Fibroblast of the conjunctiva (primary cell): ENCODE data around the gene FOXP1.
A peak's percentile ranks its signal among the peaks of the same experiment; 100 is the strongest.

ENCODE experiments used
- DNase-seq: peaks from one replicate; pipeline ENCODE4 v3.0.0-alpha.2; 2010; ENCODE audit warnings: low read depth

FOXP1 gene

GRCh38 chr3:71583566-71584393 is at the start of gene FOXP1:
Gene FOXP1, minus strand, starts transcription at chr3:71583728. Its CDS starts 385,347 bp downstream, at chr3:71198381.
- DNase-seq: no peak

- DNase-seq: no peak
These were observed 46.2 kb upstream of the FOXP1 start for GRCh38 chr3:71629711-71630110.

- peak; percentile 36 for DNase-seq
These were observed 45.8 kb upstream of the FOXP1 start for GRCh38 chr3:71629289-71629688.

- DNase-seq: no peak
These were observed 45.0 kb upstream of the FOXP1 start for GRCh38 chr3:71628522-71628921.

- DNase-seq: no peak
These were observed 42.1 kb upstream of the FOXP1 start for GRCh38 chr3:71625676-71626075.

GRCh38 chr3:71621825-71622537 is 38.5 kb upstream of the FOXP1 start:
- DNase-seq: no peak

- DNase-seq: no peak
These were observed 35.0 kb upstream of the FOXP1 start for GRCh38 chr3:71618538-71618937.

- no peak for DNase-seq
These were observed 33.1 kb upstream of the FOXP1 start for GRCh38 chr3:71616571-71617021.

GRCh38 chr3:71614869-71615268 is 31.3 kb upstream of the FOXP1 start:
- DNase-seq: no peak

GRCh38 chr3:71614426-71614825 is 30.9 kb upstream of the FOXP1 start:
- DNase-seq: no peak

- no peak for DNase-seq
These were observed 27.6 kb upstream of the FOXP1 start for GRCh38 chr3:71611099-71611498.

- no peak for DNase-seq
These were observed 23.8 kb upstream of the FOXP1 start for GRCh38 chr3:71607364-71607763.

GRCh38 chr3:71606582-71606981 is 23.1 kb upstream of the FOXP1 start:
- no peak for DNase-seq

GRCh38 chr3:71602256-71602655 is 18.7 kb upstream of the FOXP1 start:
- no peak for DNase-seq

GRCh38 chr3:71601811-71602210 is 18.3 kb upstream of the FOXP1 start:
- DNase-seq: no peak

- no peak for DNase-seq
These were observed 17.2 kb upstream of the FOXP1 start for GRCh38 chr3:71600646-71601288.

- no peak for DNase-seq
These were observed 15.9 kb upstream of the FOXP1 start for GRCh38 chr3:71599416-71599815.

- DNase-seq: no peak
These were observed 14.8 kb upstream of the FOXP1 start for GRCh38 chr3:71598292-71598691.

GRCh38 chr3:71597286-71597685 is 13.8 kb upstream of the FOXP1 start:
- no peak for DNase-seq

- DNase-seq: no peak
These were observed 9.6 kb upstream of the FOXP1 start for GRCh38 chr3:71593106-71593505.

GRCh38 chr3:71591101-71591500 is 7.6 kb upstream of the FOXP1 start:
- DNase-seq: no peak

- DNase-seq: no peak
These were observed 5.6 kb upstream of the FOXP1 start for GRCh38 chr3:71589132-71589531.

GRCh38 chr3:71587958-71588357 is 4.4 kb upstream of the FOXP1 start:
- DNase-seq: no peak
